IMR-90 (cell line): ENCODE results near the gene C11orf42.

Experiments
- BHLHE40 ChIP-seq: fragments of 150-350 bp; IDR thresholded peaks from 2 replicates; pipeline ENCODE4 v1.6.1; 2016; ENCODE audit warnings: mild to moderate bottlenecking, low read depth, low read length
- CTCF ChIP-seq: conservative IDR thresholded peaks from 2 replicates; pipeline ENCODE4 v1.5.1; 2012; ENCODE audit warnings: mild to moderate bottlenecking, low read depth, low read length, improper control_type of control experiment
- FOS ChIP-seq: fragments of 150-350 bp; IDR thresholded peaks from 2 replicates; pipeline ENCODE4 v1.6.1; 2016; ENCODE audit warnings: low read depth, low read length
- MAFK ChIP-seq: IDR thresholded peaks from 2 replicates; pipeline ENCODE4 v1.6.1; 2012; ENCODE audit warnings: low read depth, low read length, improper control_type of control experiment
- MAZ ChIP-seq: IDR thresholded peaks from 2 replicates; pipeline ENCODE4 v1.6.1; 2012; ENCODE audit warnings: low read depth, mild to moderate bottlenecking, low read length, improper control_type of control experiment, moderate library complexity, borderline replicate concordance
- MXI1 ChIP-seq: IDR thresholded peaks from 2 replicates; pipeline ENCODE4 v1.6.1; 2012; ENCODE audit warnings: low read depth, mild to moderate bottlenecking, low read length, moderate library complexity, borderline replicate concordance
- NFE2L2 ChIP-seq: fragments of 150-350 bp; IDR thresholded peaks from 2 replicates; pipeline ENCODE4 v1.6.1; 2016; ENCODE audit warnings: low read depth, mild to moderate bottlenecking, low read length
- POLR2A ChIP-seq: IDR thresholded peaks from 2 replicates; pipeline ENCODE4 v1.6.1; 2012; ENCODE audit warnings: mild to moderate bottlenecking, low read depth, low read length
- RAD21 ChIP-seq: IDR thresholded peaks from 2 replicates; pipeline ENCODE4 v1.6.1; 2012; ENCODE audit warnings: low read length, improper control_type of control experiment
- RFX5 ChIP-seq: IDR thresholded peaks from 2 replicates; pipeline ENCODE4 v1.8.0; 2012; ENCODE audit warnings: low read depth, mild to moderate bottlenecking, low read length, moderate library complexity

GRCh38 chr11:6240781-6241180 lies 35.4 kb downstream of the C11orf42 start:
- TF ChIP-seq CTCF (no peak), BHLHE40 (no peak), POLR2A (no peak), NFE2L2 (no peak), RAD21 (no peak), RFX5 (no peak), MAZ (no peak), FOS (no peak), MAFK (no peak), MXI1 (no peak)
